Fibroblast of skin of right biceps (primary cell): ENCODE results near the gene SH3RF3.
A peak's percentile ranks its signal among the peaks of the same experiment; 100 is the strongest.

Source experiments
- DNase-seq: peaks from one replicate; pipeline ENCODE4 v3.0.0-alpha.2; 2013

The SH3RF3 gene

GRCh38 chr2:109486711-109487535 is 357.9 kb downstream of the SH3RF3 start:
- DNase-seq: peak; percentile 93

GRCh38 chr2:109487536-109487869 is 358.5 kb downstream of the SH3RF3 start:
- DNase-seq: no peak

- DNase-seq: no peak
Observed at GRCh38 chr2:109487871-109488655, 359.1 kb downstream of the SH3RF3 start.

GRCh38 chr2:109489296-109489695 is 360.3 kb downstream of the SH3RF3 start:
- no peak for DNase-seq

- DNase-seq: no peak
Observed at GRCh38 chr2:109493176-109493935, 364.4 kb downstream of the SH3RF3 start.

- DNase-seq: no peak
Observed at GRCh38 chr2:109494351-109494750, 365.3 kb downstream of the SH3RF3 start.

GRCh38 chr2:109497463-109497862 is 368.5 kb downstream of the SH3RF3 start:
- DNase-seq: peak; percentile 85

GRCh38 chr2:109497911-109498870 is 369.2 kb downstream of the SH3RF3 start:
- no peak for DNase-seq

GRCh38 chr2:109498906-109499305 is 369.9 kb downstream of the SH3RF3 start:
- DNase-seq: no peak

- no peak for DNase-seq
Observed at GRCh38 chr2:109499566-109499965, 370.6 kb downstream of the SH3RF3 start.

GRCh38 chr2:109500910-109501309 is 371.9 kb downstream of the SH3RF3 start:
- no peak for DNase-seq

GRCh38 chr2:109501461-109501860 is 372.5 kb downstream of the SH3RF3 start:
- no peak for DNase-seq

GRCh38 chr2:109503191-109503590 is 374.2 kb downstream of the SH3RF3 start:
- no peak for DNase-seq

GRCh38 chr2:109507217-109507616 is 378.2 kb downstream of the SH3RF3 start:
- DNase-seq: no peak

- DNase-seq: no peak
Observed at GRCh38 chr2:109507828-109508227, 378.8 kb downstream of the SH3RF3 start.

GRCh38 chr2:109508556-109508955 is 379.6 kb downstream of the SH3RF3 start:
- DNase-seq: no peak

- DNase-seq: peak; percentile 70
Observed at GRCh38 chr2:109510136-109511028, 381.4 kb downstream of the SH3RF3 start.

GRCh38 chr2:109511168-109511567 is 382.2 kb downstream of the SH3RF3 start:
- no peak for DNase-seq

GRCh38 chr2:109512076-109512475 is 383.1 kb downstream of the SH3RF3 start:
- DNase-seq: no peak

GRCh38 chr2:109513230-109513629 is 384.2 kb downstream of the SH3RF3 start:
- DNase-seq: no peak
